HG03108 (cell line): ENCODE data around the gene KLC1.

Source experiments
- ATAC-seq: cut with Tn5 transposase; IDR thresholded peaks from one replicate; pipeline ENCODE4 v1.9.1; 2021; ENCODE audit warnings: moderate library complexity; ENCODE audit not compliant: unreplicated experiment

The KLC1 gene

DNA sequence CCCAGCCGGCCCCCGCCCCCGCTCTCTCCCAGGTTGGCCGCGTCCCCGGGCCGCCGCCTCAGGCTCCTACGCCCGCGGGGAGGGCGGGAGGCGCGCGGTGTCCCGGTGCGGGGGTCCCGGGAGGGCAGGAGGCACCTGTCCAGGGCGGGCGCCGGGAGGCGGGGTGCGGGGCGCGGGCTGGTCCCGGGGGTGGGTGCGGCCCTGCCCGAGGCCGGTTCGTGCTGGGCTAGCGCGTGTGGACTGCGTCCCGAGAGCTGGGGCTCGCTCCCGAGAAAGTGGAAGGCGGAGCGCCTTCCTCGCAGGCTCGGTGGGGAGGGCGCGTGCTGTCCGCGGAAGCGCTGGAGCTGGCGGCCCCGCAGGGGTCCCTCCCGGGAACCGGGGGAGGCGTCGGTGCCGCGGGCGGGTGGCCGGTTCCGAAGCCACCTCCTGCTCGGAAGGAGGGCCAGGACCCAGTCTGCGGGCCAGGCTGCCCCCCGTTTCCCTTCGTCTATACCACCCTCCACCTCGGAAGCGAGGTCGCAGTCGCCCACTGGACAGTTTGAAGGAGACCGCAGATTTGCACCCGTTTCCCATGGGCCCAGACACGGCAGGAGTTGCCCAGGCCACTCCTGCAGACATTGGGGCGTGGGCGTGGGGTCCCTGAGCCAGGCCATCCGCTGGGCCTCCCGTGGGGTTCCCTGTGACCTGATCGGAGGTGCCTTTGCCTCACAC lies 87.2 kb downstream of the KLC1 start:
- no peak for ATAC-seq

DNA sequence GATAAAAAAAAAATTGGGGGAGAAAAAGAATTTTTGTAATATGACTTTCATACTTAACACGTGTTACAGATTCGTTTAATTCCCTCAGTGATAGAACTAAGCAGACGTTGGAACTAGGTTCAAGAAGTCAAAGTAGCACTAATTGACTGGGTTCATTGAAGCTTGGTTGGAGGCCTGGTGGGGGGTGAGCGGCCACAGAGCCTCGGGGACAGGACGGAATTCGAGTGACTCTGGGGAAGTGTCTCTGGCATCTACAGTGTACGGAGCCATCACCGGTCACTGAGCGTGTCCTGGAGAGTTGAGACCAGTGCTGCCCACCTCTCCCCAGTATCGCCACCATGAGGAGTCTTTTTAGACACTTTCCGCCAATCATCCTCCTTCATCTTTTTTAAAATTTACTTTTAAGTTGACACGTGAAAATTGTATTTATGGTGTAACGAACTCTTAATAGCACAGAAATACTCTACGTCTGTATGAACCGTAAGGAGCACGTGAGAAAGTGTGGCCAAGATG lies 87.9 kb downstream of the KLC1 start:
- ATAC-seq = no peak

DNA sequence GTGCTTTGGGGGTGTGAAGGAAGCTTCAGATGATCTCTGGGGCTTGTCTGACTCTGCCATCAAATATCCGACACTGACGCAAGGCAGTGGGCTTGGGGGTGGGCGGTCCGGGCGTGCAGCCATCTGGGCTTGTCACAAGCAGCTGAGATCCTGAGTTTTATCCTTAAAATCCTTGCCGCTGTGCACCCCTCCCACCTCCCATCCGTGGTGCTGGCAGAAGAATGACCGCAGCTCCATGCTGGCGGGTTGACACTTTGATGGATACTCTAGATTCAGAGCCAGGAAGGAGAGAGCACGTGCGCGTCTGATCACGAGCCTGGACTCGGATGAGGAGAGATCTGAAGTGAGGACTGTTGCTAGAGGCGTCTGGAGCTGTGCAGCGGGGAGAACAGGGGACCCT lies 89.6 kb downstream of the KLC1 start:
- ATAC-seq = no peak

DNA sequence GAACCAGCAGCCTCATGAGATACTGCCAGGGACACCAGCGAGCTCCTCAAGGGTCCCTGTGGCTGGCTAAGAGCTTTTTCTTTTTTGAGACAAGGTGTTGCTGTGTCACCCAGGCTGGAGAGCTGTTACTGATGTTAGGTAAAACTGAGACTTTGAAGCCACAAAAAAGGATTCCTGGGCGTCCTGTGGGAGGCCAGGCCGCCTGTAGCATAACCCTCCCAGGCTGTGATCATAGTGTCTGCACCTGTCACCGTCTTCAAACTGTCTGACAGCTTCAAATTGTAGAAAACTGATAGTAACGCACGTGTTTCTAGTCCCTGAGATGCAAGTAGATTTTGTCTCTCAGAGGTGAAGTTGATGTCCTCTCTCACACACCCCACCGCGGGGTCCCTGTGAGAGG lies 90.7 kb downstream of the KLC1 start:
- ATAC-seq = no peak

DNA sequence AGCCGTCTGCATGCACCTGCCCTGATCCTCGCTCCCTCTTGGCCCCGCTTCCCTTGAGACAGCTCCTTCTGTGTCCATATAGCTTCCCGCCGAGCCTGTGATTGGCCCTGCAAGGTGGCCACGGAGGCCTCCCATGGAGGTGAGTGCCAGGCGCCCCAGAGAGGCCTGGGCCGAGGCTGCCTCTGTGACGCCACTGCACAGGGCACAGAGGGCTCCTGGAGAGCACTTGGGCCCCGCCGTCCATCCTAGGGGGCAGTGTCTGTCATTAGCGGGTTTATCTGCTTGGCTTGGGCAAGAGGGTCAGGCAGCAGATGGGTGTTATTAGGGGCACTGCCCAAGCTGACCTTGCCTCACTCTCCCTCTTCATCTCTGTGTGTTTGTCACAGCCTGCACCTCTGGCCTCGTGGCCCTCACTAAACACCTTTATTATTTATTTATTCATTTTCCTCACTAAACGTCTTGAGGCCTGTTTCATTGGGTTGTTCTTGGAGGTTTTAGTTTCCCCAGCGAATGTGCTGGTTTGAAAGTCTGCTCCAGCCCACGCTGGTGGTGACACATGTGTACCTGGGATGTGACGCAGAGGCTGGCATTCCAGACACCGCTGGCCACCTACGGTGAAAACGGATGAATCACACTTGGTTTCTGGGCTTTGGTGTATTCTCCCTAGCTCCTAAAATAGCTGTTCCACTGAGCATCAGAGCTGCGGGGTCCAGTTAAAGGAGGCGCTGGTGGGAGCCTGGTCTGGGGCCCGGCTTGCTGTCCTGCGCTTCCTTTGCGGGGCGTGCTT lies 92.5 kb downstream of the KLC1 start:
- ATAC-seq = no peak

DNA sequence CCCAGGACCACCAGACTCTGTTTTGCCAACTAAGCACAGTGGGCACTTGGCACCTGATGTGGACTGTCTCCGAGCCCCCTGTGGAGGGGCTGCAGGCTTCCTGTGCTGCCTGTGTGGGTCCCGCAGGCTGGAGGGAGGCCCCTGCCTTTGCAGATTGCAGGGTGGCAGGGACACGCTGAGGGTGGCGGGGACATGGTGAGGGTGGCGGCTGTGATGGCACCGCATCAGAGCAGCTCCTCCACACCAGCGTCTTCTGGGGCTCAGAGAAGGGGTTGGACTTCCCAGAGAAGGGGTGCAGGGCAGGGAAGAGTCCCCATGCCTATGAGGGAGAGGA lies 94.7 kb downstream of the KLC1 start:
- no peak for ATAC-seq

DNA sequence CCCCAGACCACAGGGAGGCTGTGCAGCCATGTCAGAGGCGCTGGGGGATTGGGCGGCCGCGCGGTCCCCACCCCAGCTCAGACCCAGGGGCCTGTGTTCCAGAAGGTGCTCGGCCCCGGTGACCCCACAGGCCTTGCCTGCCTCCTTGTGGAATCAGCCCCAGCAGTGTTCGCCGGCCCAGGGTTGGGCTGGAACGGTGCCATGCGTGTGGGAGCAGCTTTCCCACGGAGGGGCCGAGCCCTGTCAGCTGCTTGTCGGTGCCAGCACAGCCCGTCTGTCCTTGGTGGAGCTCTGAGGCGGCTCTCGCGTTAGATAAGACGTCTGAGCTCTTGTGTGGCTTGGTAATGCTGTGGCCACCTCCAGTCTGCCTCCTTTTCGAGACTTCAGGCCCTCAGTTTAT lies 95.1 kb downstream of the KLC1 start:
- ATAC-seq = no peak

DNA sequence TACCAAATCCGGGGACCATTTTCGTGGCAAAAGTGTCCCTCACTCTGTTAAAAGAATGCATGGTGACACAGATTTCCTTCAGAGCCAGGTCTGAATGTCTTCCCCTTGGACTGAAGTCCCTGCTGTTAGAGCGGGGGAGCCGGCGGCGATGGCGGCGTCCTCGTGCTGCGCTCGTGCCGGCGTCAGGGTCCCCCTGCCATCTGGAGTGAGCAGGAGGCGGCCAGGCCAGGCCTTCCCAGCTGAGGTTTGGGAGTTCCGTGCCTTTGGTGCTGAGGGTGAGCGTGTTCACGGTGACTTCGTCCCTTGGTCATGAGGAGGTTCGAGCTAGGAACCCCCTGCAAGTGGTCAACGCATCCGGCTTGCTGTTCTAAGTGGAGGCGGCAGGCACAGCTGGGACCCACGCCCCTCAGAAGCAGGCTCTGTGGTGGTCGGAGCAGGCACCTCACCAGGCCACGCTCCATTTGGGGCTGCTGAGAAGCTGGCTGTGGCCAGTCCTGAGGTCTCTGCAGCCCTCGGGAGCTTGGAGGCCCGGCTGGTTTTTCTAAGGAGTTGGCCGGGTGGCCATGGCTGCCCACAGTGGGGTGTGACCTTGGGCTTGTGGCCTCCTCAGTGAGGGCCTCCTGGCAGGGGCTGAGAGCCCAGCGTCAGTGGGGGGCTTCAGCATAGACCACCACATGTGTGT lies 96.1 kb downstream of the KLC1 start:
- no peak for ATAC-seq

DNA sequence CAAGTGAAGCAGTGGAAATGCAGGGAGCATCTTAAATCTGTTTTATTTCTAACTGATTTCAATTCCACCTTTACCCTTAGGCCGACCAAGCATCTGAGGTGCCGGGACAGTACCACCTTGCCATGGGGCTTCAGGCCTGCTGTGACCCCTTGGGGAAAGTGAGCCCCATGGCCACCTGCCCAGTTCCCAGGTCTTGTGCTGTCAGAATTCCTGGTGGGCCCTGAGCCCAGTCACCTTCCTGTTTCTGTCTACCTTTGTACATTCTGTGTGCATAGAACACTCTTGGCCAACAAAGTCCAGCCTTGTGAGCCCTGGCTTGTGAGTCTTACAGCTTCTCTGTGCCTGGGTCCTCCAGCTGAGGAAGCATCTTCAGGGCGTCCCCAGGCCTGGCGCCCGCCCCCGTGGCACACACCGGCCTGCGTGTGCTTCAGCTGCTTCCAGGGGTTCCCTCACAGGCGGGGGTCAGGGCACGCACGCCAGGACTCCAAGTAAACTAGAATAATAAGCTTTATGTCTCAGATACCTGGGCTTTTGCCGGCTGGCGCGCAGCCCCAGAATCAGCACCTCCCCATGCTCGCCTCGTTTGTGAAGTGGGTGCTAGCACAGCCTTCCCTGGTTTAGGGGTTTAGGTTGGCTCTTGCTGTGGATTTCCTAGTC lies 96.9 kb downstream of the KLC1 start:
- ATAC-seq = no peak

DNA sequence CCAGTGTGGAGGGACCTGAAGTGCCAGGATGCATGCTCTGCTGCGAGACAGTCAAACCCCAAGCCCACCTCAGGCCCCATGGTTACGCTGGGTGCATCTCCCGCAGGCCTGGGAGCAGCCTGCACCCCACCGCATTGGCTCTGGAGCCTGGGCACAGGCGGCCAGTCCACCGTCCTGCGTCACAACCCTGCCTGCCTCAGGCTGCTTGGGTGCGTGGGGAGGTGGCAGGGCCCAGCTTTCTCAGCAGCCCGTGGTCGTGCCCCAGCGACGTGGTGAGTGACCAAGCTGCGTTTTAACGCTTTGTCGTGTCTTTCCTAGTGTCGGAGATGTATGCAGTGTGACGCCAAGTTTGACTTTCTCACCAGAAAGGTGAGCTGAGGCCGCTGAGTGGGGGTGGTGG lies 97.5 kb downstream of the KLC1 start:
- ATAC-seq = no peak

DNA sequence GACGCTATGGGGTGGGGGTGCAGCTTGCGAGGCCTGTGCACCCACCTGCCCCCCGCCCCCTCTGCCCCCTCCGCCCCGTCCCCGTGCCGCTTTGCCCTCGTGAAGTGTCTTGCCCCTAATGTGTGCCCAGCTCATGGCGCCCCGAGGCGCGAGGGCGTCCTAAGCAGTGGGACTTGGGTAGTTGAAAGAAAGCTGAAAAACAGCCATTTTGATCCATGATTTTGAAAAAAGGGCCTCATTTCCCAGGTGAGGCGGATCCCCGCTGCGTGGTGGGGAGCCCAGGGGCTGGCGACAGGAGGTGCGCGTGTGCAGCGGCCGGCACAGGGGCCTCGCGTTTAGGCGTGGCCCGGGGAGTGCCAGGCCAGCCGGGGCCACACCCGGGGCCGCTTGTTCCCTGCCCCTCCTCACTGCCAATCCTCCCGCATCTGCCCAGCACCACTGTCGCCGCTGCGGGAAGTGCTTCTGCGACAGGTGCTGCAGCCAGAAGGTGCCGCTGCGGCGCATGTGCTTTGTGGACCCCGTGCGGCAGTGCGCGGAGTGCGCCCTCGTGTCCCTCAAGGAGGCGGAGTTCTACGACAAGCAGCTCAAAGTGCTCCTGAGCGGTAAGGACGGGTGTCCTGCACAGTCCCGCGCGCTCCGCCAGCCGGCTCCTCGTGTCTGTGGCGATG lies 98.4 kb downstream of the KLC1 start:
- ATAC-seq = no peak

DNA sequence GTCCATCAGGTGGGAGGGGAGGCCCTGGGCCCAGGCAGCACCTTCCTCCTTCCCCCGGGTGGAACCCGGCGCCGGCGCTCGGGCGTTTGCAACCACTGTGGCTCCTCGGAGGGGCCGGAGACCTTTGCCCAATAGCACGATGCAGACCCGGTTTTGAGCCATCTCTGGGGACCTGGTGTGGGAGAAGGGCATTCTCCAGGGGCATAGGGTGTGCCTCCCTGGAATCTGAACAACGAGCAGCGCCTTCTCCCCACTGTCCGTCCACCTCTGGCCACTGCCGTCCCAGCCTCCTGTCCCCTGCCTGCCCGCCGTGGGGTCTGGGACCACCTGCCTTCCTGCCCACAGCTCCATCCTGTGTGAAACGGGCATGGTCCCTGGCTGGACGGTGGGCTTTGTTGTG lies 99.1 kb downstream of the KLC1 start:
- no peak for ATAC-seq

DNA sequence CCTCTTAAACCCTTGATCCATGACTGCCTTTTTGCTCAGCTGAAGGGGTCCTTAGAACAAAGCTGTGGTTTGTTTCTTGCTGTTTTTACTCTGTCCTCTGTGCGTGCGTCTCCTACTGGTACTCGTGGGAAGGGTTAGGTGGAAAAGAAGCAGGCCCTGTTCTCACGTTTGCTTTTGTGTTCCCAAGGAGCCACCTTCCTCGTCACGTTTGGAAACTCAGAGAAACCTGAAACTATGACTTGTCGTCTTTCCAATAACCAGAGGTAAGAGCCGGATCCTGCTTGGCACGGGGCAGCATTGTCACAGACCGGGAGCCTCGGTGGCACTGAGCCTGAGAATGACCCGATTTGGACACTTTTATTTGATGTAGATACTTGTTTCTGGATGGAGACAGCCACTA lies 99.7 kb downstream of the KLC1 start:
- no peak for ATAC-seq

DNA sequence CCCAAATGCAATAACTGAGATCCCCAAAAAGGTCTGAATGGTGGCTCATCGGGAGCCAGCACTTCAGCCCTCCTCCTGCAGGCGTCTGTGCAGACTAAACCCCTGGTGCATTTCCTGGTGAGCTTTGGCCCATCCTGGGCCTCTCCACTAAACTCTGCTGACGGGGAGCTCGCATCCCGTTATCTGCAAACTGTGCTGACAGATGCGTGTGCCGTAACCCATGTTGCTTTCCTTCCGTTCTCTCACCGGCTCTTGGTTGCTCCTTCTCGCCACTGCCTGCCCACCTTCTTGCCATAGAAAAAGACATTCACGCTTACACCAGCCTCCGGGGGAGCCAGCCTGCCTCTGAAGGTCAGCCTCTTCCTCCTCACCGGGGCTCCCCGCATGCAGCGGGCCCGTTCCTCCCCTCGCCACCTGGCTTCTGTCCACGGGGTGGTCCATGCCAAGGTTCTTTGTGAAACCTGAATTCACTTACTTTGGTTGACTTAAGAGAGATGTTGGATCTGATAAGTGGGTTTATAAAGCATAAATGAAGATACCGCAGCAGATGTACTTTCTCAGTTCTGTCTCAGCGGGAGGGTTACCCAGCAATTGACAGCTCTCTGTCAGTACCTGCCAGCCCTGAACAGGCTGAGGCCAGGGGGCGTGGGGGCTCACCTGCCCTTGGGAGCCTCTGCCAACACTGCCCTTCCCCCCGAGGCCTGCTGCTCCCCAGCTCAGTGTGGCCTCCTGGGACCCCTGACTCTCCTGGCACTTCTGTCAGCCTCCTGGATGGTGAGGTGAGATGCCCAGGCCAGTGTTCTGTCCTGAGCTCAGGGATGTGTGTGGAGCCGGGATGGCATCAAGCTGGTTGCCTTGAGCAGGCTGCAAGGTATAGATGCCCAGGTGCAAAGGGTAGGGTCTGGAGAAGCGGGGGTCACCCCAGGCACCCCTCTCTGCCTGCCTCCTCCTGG lies 100.8 kb downstream of the KLC1 start:
- ATAC-seq = no peak

DNA sequence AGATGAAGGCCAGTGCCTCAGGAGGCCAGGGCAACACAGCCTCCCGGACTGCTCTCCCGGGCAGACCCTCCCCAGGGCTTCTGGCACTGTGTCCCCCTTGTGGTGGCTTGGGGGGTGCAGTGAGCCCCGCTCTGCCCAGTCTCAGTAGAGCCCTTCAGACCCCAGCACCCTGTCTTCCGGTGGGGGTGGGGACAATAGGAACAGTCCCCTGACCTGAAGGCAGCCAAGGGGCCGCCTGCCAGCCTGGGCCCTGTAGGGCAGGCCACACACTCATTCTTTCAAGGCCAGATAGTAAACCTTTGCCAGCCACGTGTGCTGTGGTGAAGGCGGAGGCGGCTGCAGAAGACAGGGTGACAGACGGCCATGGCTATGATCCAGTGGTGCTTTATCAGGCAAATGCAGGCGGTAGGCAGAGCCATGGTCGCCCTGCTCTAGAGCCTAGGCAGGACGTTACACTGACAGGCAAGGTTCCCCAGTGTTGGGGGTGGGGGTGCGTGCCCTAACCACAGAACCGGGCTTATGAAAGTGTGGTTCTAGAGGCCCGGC lies 101.6 kb downstream of the KLC1 start:
- ATAC-seq = no peak

DNA sequence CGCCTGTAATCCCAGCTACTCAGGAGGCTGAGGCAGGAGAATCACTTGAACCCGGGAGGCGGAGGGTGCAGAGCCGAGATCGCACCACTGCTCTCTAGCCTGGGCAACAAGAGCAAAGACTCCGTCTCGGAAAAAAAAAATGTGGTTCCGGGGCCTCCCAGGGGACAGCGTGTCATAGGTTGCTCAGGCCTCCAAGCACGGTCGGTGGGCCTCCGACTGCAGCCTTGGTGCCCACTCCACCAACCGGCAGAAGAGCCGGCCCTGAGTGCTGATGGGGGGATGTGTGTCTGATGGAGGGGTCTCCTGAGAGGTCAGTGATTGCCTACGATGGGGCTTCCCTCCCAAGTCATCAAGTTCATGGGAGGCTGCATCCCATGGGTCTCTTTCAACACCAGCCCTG lies 102.5 kb downstream of the KLC1 start:
- ATAC-seq = no peak

DNA sequence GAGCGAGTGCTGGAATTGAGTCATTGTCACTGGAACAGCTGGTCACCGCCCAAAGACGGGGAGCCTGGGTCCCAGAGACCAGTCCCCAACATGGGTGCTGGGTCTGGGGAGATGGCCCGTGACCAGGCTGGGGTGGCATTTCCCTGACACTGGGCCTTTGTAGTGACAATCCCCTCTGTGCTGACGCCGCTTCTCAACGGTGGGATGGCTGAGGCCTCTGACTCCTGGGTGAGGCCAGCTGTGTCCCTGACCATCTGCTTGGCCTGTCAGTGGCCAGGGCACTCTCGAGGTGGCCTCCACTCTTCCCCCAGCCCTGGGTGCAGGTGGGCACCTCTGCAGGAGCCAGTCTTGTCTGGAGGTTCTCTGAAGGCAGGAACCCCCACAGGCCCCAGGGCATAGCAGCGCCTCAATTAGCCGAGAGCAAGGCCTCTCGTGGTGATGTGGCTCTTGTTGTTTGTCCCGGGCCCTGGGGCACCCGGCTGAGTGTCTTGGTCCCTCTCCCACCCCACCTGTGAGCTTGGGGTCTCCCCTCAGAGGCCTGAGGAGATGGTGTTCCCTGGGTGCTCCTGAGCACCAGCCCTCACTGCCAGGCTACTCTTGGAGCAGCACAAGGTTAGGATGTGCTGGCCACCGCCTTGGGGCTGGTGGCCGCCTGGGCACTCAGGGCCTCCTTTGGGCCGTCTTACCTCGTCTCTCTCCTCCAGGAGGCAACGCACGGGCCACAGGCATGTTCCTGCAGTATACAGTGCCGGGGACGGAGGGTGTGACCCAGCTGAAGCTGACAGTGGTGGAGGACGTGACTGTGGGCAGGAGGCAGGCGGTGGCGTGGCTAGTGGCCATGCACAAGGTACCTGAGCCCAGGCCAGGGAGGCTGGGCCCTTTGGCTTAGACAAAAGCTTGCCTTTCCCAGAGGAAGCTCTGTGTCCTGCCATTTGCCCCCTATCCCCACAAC lies 103.2 kb downstream of the KLC1 start:
- ATAC-seq = no peak

DNA sequence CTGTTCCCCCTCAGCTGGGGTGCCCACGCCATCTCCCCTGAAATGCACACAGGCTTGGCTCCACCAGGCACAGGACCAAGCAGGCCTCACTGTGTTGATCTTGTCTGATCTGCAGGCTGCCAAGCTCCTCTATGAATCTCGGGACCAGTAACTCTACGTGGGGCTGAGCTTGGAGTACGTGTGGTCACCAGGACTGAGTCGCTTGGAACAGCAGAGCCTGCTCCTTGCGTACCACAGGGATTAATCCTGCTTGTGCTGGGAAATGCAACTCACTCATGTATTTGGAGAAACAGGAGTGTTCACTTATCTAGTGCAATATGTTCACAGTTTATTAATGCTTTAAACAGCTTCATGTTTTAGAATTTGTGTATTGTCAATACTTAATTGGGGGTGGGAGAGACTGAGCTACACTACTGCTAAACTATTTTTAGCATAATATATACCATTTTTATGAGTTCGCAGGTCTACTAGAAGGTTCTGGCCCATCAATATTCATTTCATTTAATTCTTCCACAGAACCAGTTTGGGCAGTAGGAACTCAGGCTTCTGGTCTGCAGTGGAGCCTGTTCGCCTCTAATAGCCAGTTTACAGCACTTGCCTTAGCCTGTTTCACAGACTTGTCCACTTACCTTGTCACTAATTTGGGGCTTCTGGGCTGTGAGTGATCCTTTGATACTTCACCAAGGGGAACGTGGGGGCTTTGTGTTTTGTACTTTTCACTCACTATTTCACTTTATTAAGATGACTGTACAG lies 104.0 kb downstream of the KLC1 start:
- no peak for ATAC-seq
